ENCODE measurements around the gene EIF5.

The EIF5 gene

DNA sequence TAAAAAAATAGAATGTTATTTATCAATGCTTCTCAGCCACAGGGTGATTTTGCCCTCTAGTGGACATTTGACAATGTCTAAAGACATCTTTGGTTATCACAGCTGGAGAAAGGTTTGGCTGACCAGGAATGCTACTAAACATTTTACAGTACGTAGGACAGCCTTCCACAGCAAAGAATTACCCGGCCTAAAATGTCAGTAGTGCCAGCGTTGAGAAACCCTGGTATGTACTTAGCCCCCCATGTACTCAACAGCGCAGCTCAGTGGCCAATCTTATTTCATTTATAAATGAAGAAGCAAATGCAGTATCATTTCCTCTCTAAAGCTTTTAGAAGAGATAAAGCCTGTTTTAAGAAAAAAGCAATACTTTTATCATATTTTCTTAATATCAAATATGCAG, 57.0 kb downstream of the EIF5 start:
- TF ChIP-seq, protein P1, sequence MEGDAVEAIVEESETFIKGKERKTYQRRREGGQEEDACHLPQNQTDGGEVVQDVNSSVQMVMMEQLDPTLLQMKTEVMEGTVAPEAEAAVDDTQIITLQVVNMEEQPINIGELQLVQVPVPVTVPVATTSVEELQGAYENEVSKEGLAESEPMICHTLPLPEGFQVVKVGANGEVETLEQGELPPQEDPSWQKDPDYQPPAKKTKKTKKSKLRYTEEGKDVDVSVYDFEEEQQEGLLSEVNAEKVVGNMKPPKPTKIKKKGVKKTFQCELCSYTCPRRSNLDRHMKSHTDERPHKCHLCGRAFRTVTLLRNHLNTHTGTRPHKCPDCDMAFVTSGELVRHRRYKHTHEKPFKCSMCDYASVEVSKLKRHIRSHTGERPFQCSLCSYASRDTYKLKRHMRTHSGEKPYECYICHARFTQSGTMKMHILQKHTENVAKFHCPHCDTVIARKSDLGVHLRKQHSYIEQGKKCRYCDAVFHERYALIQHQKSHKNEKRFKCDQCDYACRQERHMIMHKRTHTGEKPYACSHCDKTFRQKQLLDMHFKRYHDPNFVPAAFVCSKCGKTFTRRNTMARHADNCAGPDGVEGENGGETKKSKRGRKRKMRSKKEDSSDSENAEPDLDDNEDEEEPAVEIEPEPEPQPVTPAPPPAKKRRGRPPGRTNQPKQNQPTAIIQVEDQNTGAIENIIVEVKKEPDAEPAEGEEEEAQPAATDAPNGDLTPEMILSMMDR (IDR thresholded peaks at IDR 0.05; ENCODE audit: borderline replicate concordance, insufficient read depth, low read depth, low read length), result peak; percentile 61
- no peak overlapping the region for H3K4me3 ChIP-seq (ENCODE audit: low read depth, low read length)

DNA sequence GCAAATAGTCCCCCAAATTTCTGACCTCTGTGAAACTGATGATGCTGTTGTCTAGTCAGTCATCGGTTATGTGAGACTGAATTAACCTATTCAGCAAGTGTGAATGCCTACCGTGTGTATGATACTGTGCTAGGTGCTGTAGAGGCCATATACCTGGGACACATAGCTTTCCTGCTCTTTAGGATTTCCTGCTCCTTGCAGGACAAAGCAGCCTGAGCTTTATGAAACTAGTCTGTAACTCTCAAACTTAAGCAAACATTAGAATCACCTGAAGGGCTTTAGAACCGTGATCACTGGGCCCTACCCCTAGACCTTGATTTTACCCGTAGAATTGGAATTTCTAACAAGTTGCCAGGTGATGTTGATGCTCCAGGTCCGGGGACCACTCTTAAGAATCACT, 58.1 kb downstream of the EIF5 start:
- no peak overlapping the region for H3K4me3 ChIP-seq (ENCODE audit: low read depth, low read length)

DNA sequence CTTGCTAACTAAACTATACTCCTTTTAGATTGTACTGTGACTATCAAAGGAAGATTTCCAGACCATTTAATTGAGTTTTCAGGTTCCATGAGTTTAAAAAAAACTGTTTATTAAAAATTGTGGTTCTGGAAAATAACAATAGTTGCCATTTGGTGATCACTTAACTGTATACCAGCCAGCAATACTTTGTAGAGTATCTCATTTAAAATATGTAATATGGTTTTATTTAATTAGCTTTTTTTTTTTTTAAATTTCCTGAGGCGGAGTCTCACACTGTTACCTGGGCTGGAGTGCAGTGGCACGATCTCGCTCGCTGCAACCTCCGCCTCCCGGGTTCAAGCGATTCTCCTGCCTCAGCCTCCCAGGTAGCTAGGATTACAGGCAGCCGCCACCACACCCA, 58.5 kb downstream of the EIF5 start:
- TF ChIP-seq, protein P1 (IDR thresholded peaks at IDR 0.05; ENCODE audit: borderline replicate concordance, insufficient read depth, low read depth, low read length), result no peak
- H3K4me3 ChIP-seq (ENCODE audit: low read depth, low read length), result no peak overlapping the region

More for the DNA sequence above, 58.1 kb downstream of the EIF5 start:
- TF ChIP-seq, protein P1 (IDR thresholded peaks at IDR 0.05; ENCODE audit: borderline replicate concordance, insufficient read depth, low read depth, low read length), result no peak

DNA sequence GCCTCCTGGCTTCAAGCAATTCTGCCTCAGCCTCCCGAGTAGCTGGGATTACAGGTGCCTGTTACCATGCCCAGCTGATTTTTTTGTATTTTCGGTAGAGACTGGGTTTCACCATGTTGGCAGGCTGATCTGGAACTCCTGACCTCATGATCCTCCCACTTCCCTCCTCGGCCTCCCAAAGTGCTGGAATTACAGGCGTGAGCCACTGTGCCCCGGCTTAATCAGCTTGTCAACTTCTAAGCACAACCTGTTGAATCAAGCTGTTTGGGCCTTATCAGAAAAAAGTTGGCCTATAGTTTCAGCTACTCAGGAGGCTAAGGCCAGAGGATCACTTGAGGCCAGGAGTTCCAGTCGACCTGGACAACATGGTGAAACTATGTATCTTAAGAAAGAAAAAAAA, 59.0 kb downstream of the EIF5 start:
- TF ChIP-seq, protein P1 (IDR thresholded peaks at IDR 0.05; ENCODE audit: borderline replicate concordance, insufficient read depth, low read depth, low read length), result no peak
- no peak overlapping the region for H3K4me3 ChIP-seq (ENCODE audit: low read depth, low read length)

DNA sequence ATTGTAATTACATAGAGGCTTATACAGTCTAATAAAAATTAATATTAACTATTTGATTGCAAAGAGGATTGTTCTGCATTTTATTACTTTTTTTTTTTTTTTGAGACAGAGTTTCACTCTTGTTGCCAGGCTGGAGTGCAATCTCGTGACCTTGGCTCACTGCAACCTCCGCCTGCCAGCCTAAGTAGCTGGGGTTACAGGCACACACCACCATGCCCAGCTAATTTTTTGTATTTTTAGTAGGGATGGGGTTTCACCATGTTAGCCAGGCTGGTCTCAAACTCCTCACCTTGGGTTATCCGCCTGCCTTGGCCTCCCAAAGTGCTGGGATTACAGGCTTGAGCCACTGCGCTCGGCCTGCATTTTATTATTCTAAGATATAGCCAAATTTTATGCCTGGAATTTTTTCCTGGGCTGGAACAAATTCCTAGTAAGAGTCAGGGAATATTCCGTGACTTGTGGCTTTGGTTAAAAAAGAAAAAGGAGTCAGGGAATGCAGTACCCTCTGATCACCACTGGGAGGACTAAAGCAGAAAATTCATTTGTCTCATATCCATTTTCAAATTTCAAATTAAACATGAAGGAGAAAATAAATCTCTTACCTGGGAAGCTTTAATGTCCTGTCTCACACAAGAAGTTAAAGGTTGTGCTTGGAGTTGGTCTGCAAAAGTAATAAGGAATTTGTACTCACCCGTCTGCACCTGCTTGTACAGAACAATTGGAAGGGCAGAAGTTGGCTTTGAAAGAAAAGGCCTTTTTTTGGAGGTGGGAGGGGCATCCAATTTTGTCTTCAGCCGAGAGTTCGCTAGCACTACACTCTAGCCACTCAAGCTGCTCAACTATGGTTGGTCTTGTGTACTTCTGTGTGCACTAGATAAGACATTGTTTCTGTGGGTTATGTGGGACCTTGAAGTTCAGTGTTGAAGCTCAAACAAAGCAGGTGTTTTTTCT, 59.9 kb downstream of the EIF5 start:
- H3K4me3 ChIP-seq (ENCODE audit: low read depth, low read length), result no peak overlapping the region
- TF ChIP-seq, protein P1 (IDR thresholded peaks at IDR 0.05; ENCODE audit: borderline replicate concordance, insufficient read depth, low read depth, low read length), result peak; percentile 65

Measured in GM12875 (cell line).